ENCODE data around the gene CD80. TPM values are rescaled to one million over a fixed set of nuclear protein-coding genes. Genes with fewer than 3 reads are reported as not detected.

The CD80 gene
- total RNA-seq, 4 donors from 2014 or later = 0.50 to 0.96 (median 0.93) TPM; not detected in 1

DNA sequence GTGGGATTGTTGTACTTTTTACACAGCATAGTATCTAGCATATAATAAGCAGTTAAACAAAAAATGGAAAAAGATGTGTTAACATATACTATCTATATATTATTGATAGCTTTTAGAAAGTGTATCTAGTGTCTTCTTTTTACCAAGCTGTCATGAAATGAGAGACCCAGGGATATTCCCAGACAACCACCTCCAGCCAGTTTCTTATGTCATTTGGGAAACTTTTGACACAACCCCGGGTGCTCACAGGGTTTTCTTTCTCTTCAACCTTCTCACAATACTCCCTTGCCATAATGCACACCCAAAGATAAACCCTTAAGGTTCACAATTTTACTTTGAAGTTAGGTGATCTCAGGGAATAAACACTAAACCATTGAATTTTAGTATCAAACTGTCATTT lies 33.4 kb upstream of the CD80 start:
- DNase-seq (ENCODE audit: low spot score) = no peak
- TF ChIP-seq, protein P1, sequence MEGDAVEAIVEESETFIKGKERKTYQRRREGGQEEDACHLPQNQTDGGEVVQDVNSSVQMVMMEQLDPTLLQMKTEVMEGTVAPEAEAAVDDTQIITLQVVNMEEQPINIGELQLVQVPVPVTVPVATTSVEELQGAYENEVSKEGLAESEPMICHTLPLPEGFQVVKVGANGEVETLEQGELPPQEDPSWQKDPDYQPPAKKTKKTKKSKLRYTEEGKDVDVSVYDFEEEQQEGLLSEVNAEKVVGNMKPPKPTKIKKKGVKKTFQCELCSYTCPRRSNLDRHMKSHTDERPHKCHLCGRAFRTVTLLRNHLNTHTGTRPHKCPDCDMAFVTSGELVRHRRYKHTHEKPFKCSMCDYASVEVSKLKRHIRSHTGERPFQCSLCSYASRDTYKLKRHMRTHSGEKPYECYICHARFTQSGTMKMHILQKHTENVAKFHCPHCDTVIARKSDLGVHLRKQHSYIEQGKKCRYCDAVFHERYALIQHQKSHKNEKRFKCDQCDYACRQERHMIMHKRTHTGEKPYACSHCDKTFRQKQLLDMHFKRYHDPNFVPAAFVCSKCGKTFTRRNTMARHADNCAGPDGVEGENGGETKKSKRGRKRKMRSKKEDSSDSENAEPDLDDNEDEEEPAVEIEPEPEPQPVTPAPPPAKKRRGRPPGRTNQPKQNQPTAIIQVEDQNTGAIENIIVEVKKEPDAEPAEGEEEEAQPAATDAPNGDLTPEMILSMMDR (IDR thresholded peaks at IDR 0.05) = no peak
- ATAC-seq (ENCODE audit: low FRiP score) = no peak

DNA sequence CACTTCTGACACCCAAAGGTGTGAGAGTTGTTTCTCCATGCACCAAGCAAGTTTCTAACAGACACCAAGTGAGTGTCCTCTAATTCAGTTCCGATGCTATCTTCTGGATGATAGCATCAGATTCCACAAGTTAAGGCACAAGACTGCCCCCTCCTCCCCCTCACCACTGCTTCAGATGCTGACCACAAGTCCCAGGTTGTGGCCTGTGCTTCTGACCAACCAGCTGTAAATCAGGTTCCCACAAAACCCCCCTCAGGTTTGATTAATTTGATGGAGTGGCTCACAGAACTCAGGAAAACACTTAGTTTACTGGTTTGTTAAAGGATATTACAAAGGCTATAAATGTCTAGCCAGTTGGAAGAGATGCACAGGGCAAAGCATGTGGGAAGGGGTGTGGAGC lies 31.3 kb upstream of the CD80 start:
- ATAC-seq (ENCODE audit: low FRiP score) (no peak), DNase-seq (ENCODE audit: low spot score) (no peak)
- TF ChIP-seq, protein P1 (IDR thresholded peaks at IDR 0.05) = no peak

DNA sequence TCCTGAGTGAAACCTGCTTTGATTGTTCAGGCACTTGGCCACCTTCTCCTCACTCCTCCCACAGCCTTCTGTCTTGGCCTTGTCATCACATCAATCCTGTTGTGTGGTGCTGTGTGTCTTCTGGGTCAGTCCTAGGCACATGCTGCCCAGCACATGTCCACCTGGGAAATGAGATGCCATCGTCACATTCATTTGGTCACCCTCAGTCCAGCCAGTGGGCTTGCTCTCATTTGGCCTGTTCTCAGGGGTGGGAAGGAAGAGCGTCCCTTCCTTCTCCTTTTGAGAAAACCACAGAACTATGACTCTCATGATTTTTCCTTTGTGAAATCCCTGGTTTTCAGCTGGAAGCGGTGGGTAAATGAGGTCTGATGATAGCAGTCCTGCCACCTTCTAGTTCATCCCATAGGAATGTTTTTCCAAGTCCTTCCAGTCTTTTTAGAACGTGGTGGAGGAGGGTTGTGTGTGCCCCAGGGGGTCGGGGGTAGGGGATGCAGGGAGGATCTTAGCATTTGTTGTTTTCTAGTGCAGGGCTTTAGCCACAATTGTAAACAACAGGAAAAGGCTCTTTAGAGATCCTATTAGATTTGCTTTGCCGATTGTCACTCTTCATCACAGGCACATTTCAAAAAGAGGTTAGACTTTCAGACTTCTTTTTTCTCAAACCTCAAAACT lies 29.8 kb upstream of the CD80 start:
- no peak for DNase-seq (ENCODE audit: low spot score)
- no peak for ATAC-seq (ENCODE audit: low FRiP score)
- TF ChIP-seq, protein P1 (IDR thresholded peaks at IDR 0.05) = no peak

DNA sequence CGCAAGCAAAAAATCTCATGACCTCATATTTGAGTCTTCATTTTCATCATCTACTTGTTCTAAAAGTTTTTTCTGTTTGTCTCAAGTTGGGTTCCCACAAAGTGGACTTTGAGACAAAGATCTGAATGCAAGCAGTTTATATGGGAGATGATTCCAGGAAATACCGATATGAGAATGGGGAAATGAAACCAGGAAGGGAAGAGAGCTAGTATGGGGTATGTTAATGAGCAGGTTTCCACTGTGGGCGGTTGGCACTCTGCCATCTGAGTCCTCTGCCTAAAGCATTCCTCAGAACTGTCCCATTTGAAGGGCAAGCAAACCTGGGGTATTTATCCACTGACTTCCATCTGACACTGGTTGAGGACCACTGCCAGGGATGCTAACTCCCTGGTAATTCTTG lies 28.7 kb upstream of the CD80 start:
- ATAC-seq (ENCODE audit: low FRiP score) = no peak
- TF ChIP-seq, protein P1 (IDR thresholded peaks at IDR 0.05) = no peak
- peak; percentile 40 for DNase-seq (ENCODE audit: low spot score)

DNA sequence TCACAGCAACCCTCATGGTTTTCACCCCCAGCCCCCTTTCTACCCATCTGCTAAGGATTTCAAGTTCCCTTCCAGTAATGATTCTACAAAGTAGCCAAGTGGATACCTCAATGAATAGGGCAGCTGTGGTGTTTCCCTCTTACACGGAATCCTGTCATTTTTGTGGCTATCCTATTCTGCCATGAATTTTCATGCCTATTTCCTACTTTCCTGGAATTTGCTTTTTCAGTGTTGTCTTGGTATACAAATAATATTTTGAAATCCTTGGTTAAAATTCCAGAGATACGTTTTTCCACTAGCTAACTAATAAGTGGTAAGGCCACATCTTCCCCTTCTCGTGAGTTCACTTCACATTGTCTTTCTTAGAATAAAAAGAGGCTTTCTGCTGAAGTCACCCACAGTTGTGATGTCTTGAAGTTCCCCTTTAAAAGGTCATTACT lies 27.3 kb upstream of the CD80 start:
- ATAC-seq (ENCODE audit: low FRiP score) (no peak), DNase-seq (ENCODE audit: low spot score) (no peak)
- TF ChIP-seq, protein P1 (IDR thresholded peaks at IDR 0.05) = no peak

DNA sequence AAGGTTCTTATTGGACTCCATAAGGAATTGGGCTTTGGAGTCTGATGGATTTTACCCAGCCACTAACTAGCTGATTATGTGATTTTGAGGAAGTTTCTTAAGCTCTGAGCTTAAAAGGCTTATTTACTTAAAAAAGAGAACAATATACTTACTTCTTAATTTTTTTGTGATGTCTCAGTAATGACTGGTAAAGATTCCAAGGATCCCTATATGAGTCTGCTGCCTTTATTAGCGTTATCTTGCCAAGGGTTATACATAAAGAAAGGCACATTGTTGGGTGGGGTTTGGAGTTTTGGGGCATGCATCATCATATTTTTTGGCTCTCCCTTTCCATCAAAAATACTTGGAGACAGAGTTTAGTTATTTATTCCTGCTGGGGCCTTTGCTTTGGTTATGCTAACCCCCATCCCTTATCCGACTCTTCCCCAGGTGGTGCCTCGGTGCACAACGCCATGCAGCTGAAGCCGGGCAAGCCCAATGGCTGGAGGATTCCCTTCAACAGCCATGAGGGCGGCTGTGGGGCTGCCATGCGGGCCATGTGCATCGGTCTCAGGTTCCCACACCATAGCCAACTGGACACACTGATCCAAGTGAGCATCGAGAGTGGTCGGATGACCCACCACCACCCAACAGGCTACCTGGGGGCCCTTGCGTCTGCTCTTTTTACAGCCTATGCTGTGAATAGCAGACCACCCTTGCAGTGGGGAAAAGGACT lies 26.6 kb upstream of the CD80 start:
- DNase-seq (ENCODE audit: low spot score) = no peak
- TF ChIP-seq, protein P1 (IDR thresholded peaks at IDR 0.05) = no peak
- ATAC-seq (ENCODE audit: low FRiP score) = no peak

DNA sequence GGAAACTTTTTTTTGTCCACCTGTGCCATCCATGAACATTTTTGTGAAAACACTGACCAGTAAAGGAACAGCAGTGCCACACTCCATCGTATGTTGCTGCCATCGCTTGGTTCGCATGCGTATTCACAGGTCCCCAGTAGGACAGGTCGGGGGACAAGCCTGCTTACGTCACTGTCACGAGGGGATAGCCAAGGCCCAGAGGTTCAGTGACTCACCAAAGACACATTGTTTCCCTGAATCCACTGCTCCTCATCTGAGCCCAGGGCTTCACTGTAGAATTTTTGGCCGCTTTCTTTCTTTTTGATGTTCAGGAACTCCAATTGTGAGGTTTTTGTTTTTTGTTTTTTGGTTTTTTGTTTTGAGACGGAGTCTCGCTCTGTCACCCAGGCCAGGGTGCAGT lies 25.8 kb upstream of the CD80 start:
- ATAC-seq (ENCODE audit: low FRiP score) (no peak), DNase-seq (ENCODE audit: low spot score) (no peak)
- TF ChIP-seq, protein P1 (IDR thresholded peaks at IDR 0.05) = no peak

All from omental fat pad (tissue), 4 donors.